Measurements from ENCODE around the gene FXYD1. TPM values are rescaled to one million over a fixed set of nuclear protein-coding genes. Genes with fewer than 3 reads are reported as not detected.

Gene FXYD1
- total RNA-seq, 4 donors from 2014 or later, result 28.7 to 108 (median 37.8) TPM

DNA sequence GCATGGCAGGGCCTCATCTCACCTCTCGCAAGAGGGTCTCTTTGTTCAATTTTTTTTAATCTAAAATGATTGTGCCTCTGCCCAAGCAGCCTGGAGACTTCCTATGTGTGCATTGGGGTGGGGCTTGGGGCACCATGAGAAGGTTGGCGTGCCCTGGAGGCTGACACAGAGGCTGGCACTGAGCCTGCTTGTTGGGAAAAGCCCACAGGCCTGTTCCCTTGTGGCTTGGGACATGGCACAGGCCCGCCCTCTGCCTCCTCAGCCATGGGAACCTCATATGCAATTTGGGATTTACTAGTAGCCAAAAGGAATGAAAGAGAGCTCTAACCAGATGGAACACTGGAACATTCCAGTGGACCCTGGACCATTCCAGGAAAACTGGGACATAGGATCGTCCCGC lies 15.1 kb upstream of the FXYD1 start:
- TF ChIP-seq, protein P1, sequence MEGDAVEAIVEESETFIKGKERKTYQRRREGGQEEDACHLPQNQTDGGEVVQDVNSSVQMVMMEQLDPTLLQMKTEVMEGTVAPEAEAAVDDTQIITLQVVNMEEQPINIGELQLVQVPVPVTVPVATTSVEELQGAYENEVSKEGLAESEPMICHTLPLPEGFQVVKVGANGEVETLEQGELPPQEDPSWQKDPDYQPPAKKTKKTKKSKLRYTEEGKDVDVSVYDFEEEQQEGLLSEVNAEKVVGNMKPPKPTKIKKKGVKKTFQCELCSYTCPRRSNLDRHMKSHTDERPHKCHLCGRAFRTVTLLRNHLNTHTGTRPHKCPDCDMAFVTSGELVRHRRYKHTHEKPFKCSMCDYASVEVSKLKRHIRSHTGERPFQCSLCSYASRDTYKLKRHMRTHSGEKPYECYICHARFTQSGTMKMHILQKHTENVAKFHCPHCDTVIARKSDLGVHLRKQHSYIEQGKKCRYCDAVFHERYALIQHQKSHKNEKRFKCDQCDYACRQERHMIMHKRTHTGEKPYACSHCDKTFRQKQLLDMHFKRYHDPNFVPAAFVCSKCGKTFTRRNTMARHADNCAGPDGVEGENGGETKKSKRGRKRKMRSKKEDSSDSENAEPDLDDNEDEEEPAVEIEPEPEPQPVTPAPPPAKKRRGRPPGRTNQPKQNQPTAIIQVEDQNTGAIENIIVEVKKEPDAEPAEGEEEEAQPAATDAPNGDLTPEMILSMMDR (IDR thresholded peaks at IDR 0.05; ENCODE audit: low read depth), result no peak

GRCh38 chr19:35124098-35125060 lies 14.2 kb upstream of the FXYD1 start:
- TF ChIP-seq, protein P1 (IDR thresholded peaks at IDR 0.05; ENCODE audit: low read depth), result no peak

DNA sequence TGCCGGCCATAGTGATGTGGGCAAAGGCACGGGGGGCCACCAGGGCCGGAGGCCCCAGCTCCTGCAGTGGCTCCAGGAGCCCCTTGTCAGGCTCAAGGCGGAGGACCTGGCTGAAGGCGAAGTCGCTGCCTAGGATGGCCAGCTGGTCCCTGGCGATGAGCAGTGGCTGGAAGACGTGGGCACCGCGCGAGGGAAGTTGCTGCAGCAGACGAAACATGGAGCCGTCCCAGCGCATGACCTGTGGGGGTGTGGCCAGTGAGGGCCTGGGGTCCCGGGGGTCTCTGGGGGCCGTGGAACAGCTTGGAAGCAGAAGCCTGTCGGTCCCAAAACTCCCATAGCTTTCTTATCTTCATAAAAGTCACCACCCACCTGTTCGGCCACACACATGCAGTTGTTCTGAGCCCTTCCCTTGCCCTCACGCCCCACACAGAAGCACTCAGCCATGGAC lies 13.3 kb upstream of the FXYD1 start:
- TF ChIP-seq, protein P1 (IDR thresholded peaks at IDR 0.05; ENCODE audit: low read depth), result no peak

DNA sequence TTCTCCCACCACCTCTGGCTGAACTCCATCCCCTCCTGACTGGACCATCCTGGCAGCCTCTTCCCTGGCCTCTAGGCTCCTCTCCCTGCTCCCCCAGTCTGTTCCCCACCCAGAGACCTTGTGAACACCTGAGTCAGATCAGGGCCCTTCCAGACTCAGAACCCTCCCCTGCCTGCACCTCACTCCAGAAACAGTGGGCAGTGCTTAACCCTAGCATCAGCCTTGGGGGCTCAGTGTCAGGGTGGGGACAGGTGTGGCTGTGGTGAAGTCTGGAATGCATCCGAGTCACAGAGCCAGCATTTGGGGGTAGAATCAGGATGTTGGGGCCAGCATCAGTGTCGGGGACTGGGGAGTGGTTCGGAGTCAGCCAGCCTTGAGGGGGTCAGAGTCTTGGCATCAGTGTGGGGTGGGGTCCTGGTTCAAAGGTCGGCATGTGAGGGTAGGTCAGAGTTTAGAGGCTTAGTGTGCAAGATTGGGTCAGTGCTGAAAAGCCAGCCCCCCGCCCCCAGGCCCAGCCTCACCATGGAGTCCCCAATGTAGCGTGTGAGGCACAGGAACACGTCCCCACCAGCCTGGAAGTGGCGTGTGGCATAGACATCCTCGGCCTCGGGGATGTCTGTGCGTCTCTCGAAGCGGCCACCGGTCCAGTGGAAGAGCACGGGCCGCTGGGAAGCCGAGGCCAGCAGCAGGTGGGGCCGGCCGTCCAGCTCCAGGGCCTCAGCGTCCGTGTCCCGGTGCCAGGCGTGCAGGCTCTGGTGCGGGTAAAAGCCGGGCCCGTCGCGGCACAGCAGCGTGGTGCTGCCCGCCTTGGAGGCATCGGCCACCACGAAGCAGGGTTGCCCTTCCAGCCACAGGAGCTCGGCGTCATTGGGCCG lies 12.6 kb upstream of the FXYD1 start:
- TF ChIP-seq, protein P1 (IDR thresholded peaks at IDR 0.05; ENCODE audit: low read depth), result no peak

GRCh38 chr19:35126624-35126959 lies 12.0 kb upstream of the FXYD1 start:
- TF ChIP-seq, protein P1 (IDR thresholded peaks at IDR 0.05; ENCODE audit: low read depth), result no peak

DNA sequence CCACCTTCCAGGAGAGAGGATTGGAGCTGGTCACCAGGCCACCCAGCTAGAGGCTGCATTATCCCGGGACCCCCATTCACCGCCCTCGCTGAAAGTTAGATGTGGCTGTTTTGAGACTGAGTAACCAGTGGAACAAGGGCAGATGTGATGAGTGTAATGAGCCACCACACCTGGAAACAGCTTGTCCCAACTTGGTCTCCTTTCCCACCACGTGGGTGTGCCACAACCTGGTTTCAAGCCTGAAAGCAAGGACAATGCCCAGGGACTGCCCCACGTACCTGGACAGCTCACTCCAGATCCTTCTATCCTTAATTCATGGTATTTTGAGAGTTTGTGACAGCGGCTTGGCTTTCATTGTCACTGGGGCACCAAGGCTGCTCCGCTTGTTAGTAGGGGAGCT lies 10.8 kb upstream of the FXYD1 start:
- TF ChIP-seq, protein P1 (IDR thresholded peaks at IDR 0.05; ENCODE audit: low read depth), result no peak

Measured in subcutaneous adipose tissue (tissue), 4 donors.